NCI-H1417 treated with DMSO at 0.1 percent for 48 hours (cell line): ENCODE results near the gene TRNP1.

Source experiments
- DNase-seq: peaks from one replicate; lab custom pipeline; 2025; lab: John Stamatoyannopoulos, UW

TRNP1 gene

GRCh38 chr1:27001570-27002360 lies 8.3 kb downstream of the TRNP1 start:
- DNase-seq, result no peak

GRCh38 chr1:27003745-27004470 lies 10.4 kb downstream of the TRNP1 start:
- no peak for DNase-seq

- DNase-seq, result no peak
These were observed 11.1 kb downstream of the TRNP1 start for GRCh38 chr1:27004471-27005165.

GRCh38 chr1:27005166-27005530 lies 11.7 kb downstream of the TRNP1 start:
- DNase-seq, result no peak

- DNase-seq, result no peak
These were observed 12.4 kb downstream of the TRNP1 start for GRCh38 chr1:27005648-27006496.

GRCh38 chr1:27006683-27007082 lies 13.2 kb downstream of the TRNP1 start:
- no peak for DNase-seq

- no peak for DNase-seq
These were observed 14.6 kb downstream of the TRNP1 start for GRCh38 chr1:27007909-27008582.

GRCh38 chr1:27009601-27010197 lies 16.2 kb downstream of the TRNP1 start:
- DNase-seq, result no peak

- no peak for DNase-seq
These were observed 16.9 kb downstream of the TRNP1 start for GRCh38 chr1:27010226-27010994.

GRCh38 chr1:27011058-27011764 lies 17.7 kb downstream of the TRNP1 start:
- no peak for DNase-seq

GRCh38 chr1:27011976-27012563 lies 18.6 kb downstream of the TRNP1 start:
- no peak for DNase-seq

GRCh38 chr1:27015260-27015659 lies 21.8 kb downstream of the TRNP1 start:
- no peak for DNase-seq

GRCh38 chr1:27016376-27016775 lies 22.9 kb downstream of the TRNP1 start:
- no peak for DNase-seq

- no peak for DNase-seq
These were observed 23.7 kb downstream of the TRNP1 start for GRCh38 chr1:27017207-27017606.

GRCh38 chr1:27018316-27018715 lies 24.8 kb downstream of the TRNP1 start:
- DNase-seq, result no peak

- DNase-seq, result peak; percentile 41
These were observed 28.0 kb downstream of the TRNP1 start for GRCh38 chr1:27021354-27022031.

- no peak for DNase-seq
These were observed 32.2 kb downstream of the TRNP1 start for GRCh38 chr1:27025718-27026117.
